ENCODE results near the gene L1CAM. TPM values are rescaled to one million over a fixed set of nuclear protein-coding genes. Genes with fewer than 3 reads are reported as not detected.

L1CAM gene
- total and polyA plus RNA-seq, 2 of the 8 experiments (the other 6 are each of a cell fraction or from before 2014, with no cell fraction given): 11.0 to 43.0 TPM

GRCh38 chrX:153848325-153848724 lies 37.6 kb downstream of the L1CAM start:
- H4K91ac ChIP-seq (replicated peaks; ENCODE audit: insufficient read length, low read length): no peak overlapping the region
- H3K36me3 ChIP-seq (ENCODE audit: control insufficient read depth in 2 of 4, insufficient read depth in 4 of 4, low read length in 3 of 4): no peaks in the 10 kb centered on the region
- H4K5ac ChIP-seq (ENCODE audit: insufficient read length, low read depth, low read length): no peak overlapping the region
- H2AFZ ChIP-seq (ENCODE audit: low read length): no peak overlapping the region
- H3K27ac ChIP-seq (ENCODE audit: low read depth, low read length): no peak overlapping the region
- peak; percentile 100 for FAIRE-seq
- H2BK12ac ChIP-seq (ENCODE audit: low read depth, low read length): 0 out of 2 replicates have a peak overlapping the region, but pooled peaks have one; percentile 39
- no peak overlapping the region for H2BK120ac ChIP-seq (replicated peaks; ENCODE audit: low read depth, low read length)
- H3K4me2 ChIP-seq (ENCODE audit: insufficient read depth in 1 of 2, low read depth in 2 of 2, low read length in 2 of 2): no peak overlapping the region
- H2AK5ac ChIP-seq (ENCODE audit: low read depth, low read length): no peak overlapping the region
- no peak overlapping the region for H3K4me3 ChIP-seq (ENCODE audit: extremely low read depth in 1 of 4, insufficient read depth in 2 of 4, low read depth in 3 of 4, low read length in 4 of 4)
- H3K23ac ChIP-seq (ENCODE audit: insufficient read length): no peak overlapping the region
- H3K4me1 ChIP-seq (replicated peaks in 1 of 4; ENCODE audit: control insufficient read depth in 3 of 4, insufficient read depth in 4 of 4, low read length in 3 of 4): peaks cover 0 to 10% (median 3%) of the 10 kb centered on the region in 4 experiments; a peak in 4 of 7 replicates
- no peaks in the 10 kb centered on the region for H3K23me2 ChIP-seq (ENCODE audit: low read depth, low read length)
- no peak overlapping the region for H4K8ac ChIP-seq (ENCODE audit: extremely low read depth, insufficient read depth, low read length)
- no peaks in the 10 kb centered on the region for H3K79me1 ChIP-seq (ENCODE audit: low read depth, low read length)
- ChIA-PET CTCF (ENCODE audit: partially characterized antibody) (interaction anchor here (1.4 kb wide), 1 partner anchor 27 kb away, joined by 3 read pairs; no protein-coding TSS in a partner anchor), POLR2A (ENCODE audit: partially characterized antibody) (interaction anchor here (0.9 to 1.5 kb wide), 5 partner anchors 11 to 115 kb away, joined by 3 to 5 read pairs (median 4); no protein-coding TSS in a partner anchor)
- H3K18ac ChIP-seq (ENCODE audit: extremely low read depth, low read length): no peak overlapping the region
- WGBS, 2 experiments (ENCODE audit: extremely low coverage in 1 of 2, insufficient coverage in 1 of 2, insufficient read length in 1 of 2, insufficient replicate concordance in 2 of 2, low coverage in 1 of 2, low lambda C conversion rate in 2 of 2, missing lambda C conversion rate in 1 of 2): 8% methylated on average over 3 of the region's 3 CpGs; no CpG with 5 or more reads in 1 of the 2 experiments
- H3K9ac ChIP-seq (replicated peaks in 1 of 4; ENCODE audit: extremely low read depth in 1 of 4, low read depth in 3 of 4, low read length in 3 of 4): no peak overlapping the region
- no peak overlapping the region for H2BK15ac ChIP-seq (ENCODE audit: low read length)
- DNase-seq (ENCODE audit: low read depth in 1 of 2, low spot score in 2 of 2): no peak
- H4K20me1 ChIP-seq (replicated peaks in 1 of 2; ENCODE audit: control insufficient read depth in 1 of 2, insufficient read depth in 2 of 2, low read length in 2 of 2): no peaks in the 10 kb centered on the region
- H2BK5ac ChIP-seq (ENCODE audit: low read depth, low read length): peak overlapping the region; percentile 71; the same call in 1 of the 2 replicates
- H3K27me3 ChIP-seq (replicated peaks in 1 of 4; ENCODE audit: control insufficient read depth in 3 of 4, extremely low read depth in 1 of 4, insufficient read depth in 3 of 4, low read length in 3 of 4): no peaks in the 10 kb centered on the region
- H2BK20ac ChIP-seq (ENCODE audit: low read length): no peak overlapping the region
- no peak overlapping the region for H3K56ac ChIP-seq (replicated peaks; ENCODE audit: insufficient read length, low read depth, low read length)
- no peak overlapping the region for H3K14ac ChIP-seq (ENCODE audit: insufficient read length)
- no peaks in the 10 kb centered on the region for H3K79me2 ChIP-seq (ENCODE audit: control insufficient read depth in 1 of 2, insufficient read depth in 2 of 2, low read length in 2 of 2)
- H3K4ac ChIP-seq (replicated peaks; ENCODE audit: insufficient read length, low read depth, low read length): no peak overlapping the region
- no peaks in the 10 kb centered on the region for H3K9me3 ChIP-seq (ENCODE audit: insufficient read depth in 2 of 2, low read depth in 1 of 2, low read length in 1 of 2)
- TF ChIP-seq GABPA (IDR thresholded peaks at IDR 0.05; ENCODE audit: borderline replicate concordance, insufficient read depth, low read length) (no peak), BCL11A (IDR thresholded peaks at IDR 0.05; ENCODE audit: low read depth in 2 of 2, low read length in 2 of 2) (no peak), E2F6 (IDR thresholded peaks at IDR 0.05) (no peak), CHD2 (IDR thresholded peaks at IDR 0.05; ENCODE audit: low read length) (no peak), TAF1 (IDR thresholded peaks at IDR 0.05; ENCODE audit: low read depth, low read length) (0 out of 2 replicates have a peak, but pooled peaks have one; percentile 20), SP2 (IDR thresholded peaks at IDR 0.05; ENCODE audit: low read length) (no peak), RBBP5 (IDR thresholded peaks at IDR 0.05; ENCODE audit: borderline replicate concordance, low read depth, low read length) (no peak), KDM4A (IDR thresholded peaks at IDR 0.05; ENCODE audit: low read depth, low read length, severe bottlenecking) (no peak), JUN (IDR thresholded peaks at IDR 0.05; ENCODE audit: low read depth, low read length) (no peak), TCF12 (IDR thresholded peaks at IDR 0.05; ENCODE audit: low read depth, low read length) (no peak), EZH2 (IDR thresholded peaks at IDR 0.05; ENCODE audit: low read depth, low read length, severe bottlenecking) (no peak), SRF (IDR thresholded peaks at IDR 0.05; ENCODE audit: low read depth, low read length) (no peak)
